NB4 (cell line): ENCODE results near the gene RESP18.

Experiments used
- CTCF ChIP-seq: IDR thresholded peaks from one replicate; pipeline ENCODE4 v1.5.1; 2012; ENCODE audit warnings: low read depth, low read length
- MAX ChIP-seq: IDR thresholded peaks from 2 replicates; pipeline ENCODE4 v1.6.1; 2011; ENCODE audit warnings: low read depth, low read length
- MYC ChIP-seq: IDR thresholded peaks from 2 replicates; pipeline ENCODE4 v1.6.1; 2011; ENCODE audit warnings: low read depth, low read length
- POLR2A ChIP-seq: IDR thresholded peaks from 2 replicates; pipeline ENCODE4 v1.6.1; 2011; ENCODE audit warnings: mild to moderate bottlenecking; ENCODE audit not compliant: insufficient read length; ENCODE audit errors: extremely low read depth

GRCh38 chr2:219282943-219283581 lies 49.5 kb downstream of the RESP18 start:
- TF ChIP-seq POLR2A: no peak
- no peak for TF ChIP-seq CTCF
- no peak for TF ChIP-seq MAX
- no peak for TF ChIP-seq MYC
